ENCODE data around the gene RAB3IP.

RAB3IP gene

DNA sequence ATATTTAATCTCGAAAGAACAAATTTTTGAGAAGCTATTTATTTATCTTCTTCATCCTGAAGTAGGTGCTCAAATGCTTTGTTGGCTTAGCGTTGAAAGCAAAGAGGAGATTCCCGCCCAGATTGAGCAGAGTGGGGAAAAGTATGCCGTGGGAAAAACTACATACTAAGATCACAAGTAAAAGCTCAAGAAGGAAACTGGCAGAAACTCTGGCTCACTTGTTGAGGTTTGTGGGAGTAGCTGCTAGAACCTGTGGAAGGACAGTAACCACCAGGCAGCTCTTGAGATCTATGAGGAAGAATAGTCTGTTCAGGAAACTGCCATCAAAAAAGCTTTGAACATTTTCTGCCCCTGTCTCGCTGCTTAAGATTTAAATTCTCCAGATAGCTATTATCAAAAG is 90.2 kb downstream of the RAB3IP start:
- Histone ChIP-seq H3K9ac (ENCODE audit: low read depth, low read length, poor library complexity, severe bottlenecking) (no peak overlapping the region), H2AFZ (ENCODE audit: low read length) (no peak overlapping the region), H4K20me1 (ENCODE audit: insufficient read depth, low read length, poor library complexity, severe bottlenecking) (no peaks in the 10 kb centered on the region), H3K9me3 (ENCODE audit: insufficient read depth, low read depth, low read length) (no peaks in the 10 kb centered on the region), H3K9me2 (replicated peaks; ENCODE audit: low read depth, low read length) (no peaks in the 10 kb centered on the region), H3F3A (ENCODE audit: low read depth) (no peaks in the 10 kb centered on the region), H3K36me3 (ENCODE audit: insufficient read depth, low read length) (no peaks in the 10 kb centered on the region), H3K4me2 (ENCODE audit: low read depth, low read length, poor library complexity, severe bottlenecking) (no peak overlapping the region), H3K79me2 (ENCODE audit: insufficient read depth, low read length) (no peaks in the 10 kb centered on the region), H3K27me3 (ENCODE audit: insufficient read depth, low read length, poor library complexity, severe bottlenecking) (no peaks in the 10 kb centered on the region), H3K4me1 (ENCODE audit: insufficient read depth, low read length, poor library complexity, severe bottlenecking) (no peaks in the 10 kb centered on the region), H3K4me3 (ENCODE audit: low read length, poor library complexity, severe bottlenecking) (no peak overlapping the region)
- TF ChIP-seq EZH2phosphoT487 (IDR thresholded peaks at IDR 0.05; ENCODE audit: borderline replicate concordance), result no peak
- TF ChIP-seq, protein P1, sequence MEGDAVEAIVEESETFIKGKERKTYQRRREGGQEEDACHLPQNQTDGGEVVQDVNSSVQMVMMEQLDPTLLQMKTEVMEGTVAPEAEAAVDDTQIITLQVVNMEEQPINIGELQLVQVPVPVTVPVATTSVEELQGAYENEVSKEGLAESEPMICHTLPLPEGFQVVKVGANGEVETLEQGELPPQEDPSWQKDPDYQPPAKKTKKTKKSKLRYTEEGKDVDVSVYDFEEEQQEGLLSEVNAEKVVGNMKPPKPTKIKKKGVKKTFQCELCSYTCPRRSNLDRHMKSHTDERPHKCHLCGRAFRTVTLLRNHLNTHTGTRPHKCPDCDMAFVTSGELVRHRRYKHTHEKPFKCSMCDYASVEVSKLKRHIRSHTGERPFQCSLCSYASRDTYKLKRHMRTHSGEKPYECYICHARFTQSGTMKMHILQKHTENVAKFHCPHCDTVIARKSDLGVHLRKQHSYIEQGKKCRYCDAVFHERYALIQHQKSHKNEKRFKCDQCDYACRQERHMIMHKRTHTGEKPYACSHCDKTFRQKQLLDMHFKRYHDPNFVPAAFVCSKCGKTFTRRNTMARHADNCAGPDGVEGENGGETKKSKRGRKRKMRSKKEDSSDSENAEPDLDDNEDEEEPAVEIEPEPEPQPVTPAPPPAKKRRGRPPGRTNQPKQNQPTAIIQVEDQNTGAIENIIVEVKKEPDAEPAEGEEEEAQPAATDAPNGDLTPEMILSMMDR (conservative IDR thresholded peaks at IDR 0.05; ENCODE audit: low read length), result no peak

DNA sequence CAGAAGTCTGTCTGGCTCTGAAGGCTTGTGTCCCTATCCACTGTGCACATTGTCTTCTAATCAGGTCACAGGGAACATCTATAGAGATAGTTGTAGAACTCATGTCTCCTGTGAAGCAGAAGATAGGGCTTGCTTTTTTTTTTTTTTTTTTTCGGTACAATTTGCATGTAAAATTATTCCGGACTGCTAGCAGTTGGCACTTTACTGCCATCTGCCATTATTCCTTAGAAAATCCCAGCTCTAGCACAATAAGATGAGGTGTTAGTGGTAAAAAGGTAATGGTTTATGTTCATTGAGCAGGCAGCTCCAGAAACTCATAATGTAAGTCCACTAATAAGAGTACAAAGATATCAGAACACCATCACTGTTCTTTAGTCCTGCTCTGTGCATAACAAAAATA is 95.0 kb downstream of the RAB3IP start:
- Histone ChIP-seq H2AFZ (ENCODE audit: low read length) (no peak overlapping the region), H3K4me2 (ENCODE audit: low read depth, low read length, poor library complexity, severe bottlenecking) (no peak overlapping the region), H3K9me3 (ENCODE audit: insufficient read depth, low read depth, low read length) (no peaks in the 10 kb centered on the region), H3K27me3 (ENCODE audit: insufficient read depth, low read length, poor library complexity, severe bottlenecking) (no peaks in the 10 kb centered on the region), H3K79me2 (ENCODE audit: insufficient read depth, low read length) (no peaks in the 10 kb centered on the region), H3K36me3 (ENCODE audit: insufficient read depth, low read length) (no peaks in the 10 kb centered on the region), H3K4me3 (ENCODE audit: low read length, poor library complexity, severe bottlenecking) (no peak overlapping the region), H3F3A (ENCODE audit: low read depth) (no peaks in the 10 kb centered on the region), H3K4me1 (ENCODE audit: insufficient read depth, low read length, poor library complexity, severe bottlenecking) (no peaks in the 10 kb centered on the region), H4K20me1 (ENCODE audit: insufficient read depth, low read length, poor library complexity, severe bottlenecking) (no peaks in the 10 kb centered on the region), H3K9me2 (replicated peaks; ENCODE audit: low read depth, low read length) (no peaks in the 10 kb centered on the region), H3K9ac (ENCODE audit: low read depth, low read length, poor library complexity, severe bottlenecking) (no peak overlapping the region)
- TF ChIP-seq, protein P1 (conservative IDR thresholded peaks at IDR 0.05; ENCODE audit: low read length), result no peak
- TF ChIP-seq EZH2phosphoT487 (IDR thresholded peaks at IDR 0.05; ENCODE audit: borderline replicate concordance), result no peak

DNA sequence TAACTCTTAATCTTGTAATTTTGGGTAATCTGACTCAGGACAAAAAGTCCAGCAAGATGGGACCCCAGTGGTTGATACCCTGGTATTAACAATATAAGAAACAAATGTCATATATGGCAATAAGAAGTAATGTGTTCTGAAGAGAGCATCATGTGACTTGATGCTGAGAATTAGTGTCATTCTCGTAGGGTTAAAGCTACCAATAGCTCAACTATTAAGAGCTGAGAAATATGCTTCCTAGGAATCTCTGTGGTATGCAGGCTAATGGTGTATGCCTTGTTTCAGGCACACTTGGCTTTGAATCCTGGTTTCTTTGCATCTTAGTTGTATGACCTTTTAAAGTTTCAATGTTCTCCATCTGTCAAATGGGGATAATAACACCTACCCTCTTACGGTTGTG is 95.5 kb downstream of the RAB3IP start:
- H3K36me3 ChIP-seq (ENCODE audit: insufficient read depth, low read length), result no peaks in the 10 kb centered on the region
- H2AFZ ChIP-seq (ENCODE audit: low read length), result no peak overlapping the region
- H3K27me3 ChIP-seq (ENCODE audit: insufficient read depth, low read length, poor library complexity, severe bottlenecking), result no peaks in the 10 kb centered on the region
- no peak overlapping the region for H3K4me2 ChIP-seq (ENCODE audit: low read depth, low read length, poor library complexity, severe bottlenecking)
- H3K9ac ChIP-seq (ENCODE audit: low read depth, low read length, poor library complexity, severe bottlenecking), result no peak overlapping the region
- no peaks in the 10 kb centered on the region for H3K79me2 ChIP-seq (ENCODE audit: insufficient read depth, low read length)
- TF ChIP-seq, protein P1 (conservative IDR thresholded peaks at IDR 0.05; ENCODE audit: low read length), result no peak
- no peak for TF ChIP-seq EZH2phosphoT487 (IDR thresholded peaks at IDR 0.05; ENCODE audit: borderline replicate concordance)
- no peaks in the 10 kb centered on the region for H3K4me1 ChIP-seq (ENCODE audit: insufficient read depth, low read length, poor library complexity, severe bottlenecking)
- H3K4me3 ChIP-seq (ENCODE audit: low read length, poor library complexity, severe bottlenecking), result no peak overlapping the region
- H3K9me3 ChIP-seq (ENCODE audit: insufficient read depth, low read depth, low read length), result no peaks in the 10 kb centered on the region
- no peaks in the 10 kb centered on the region for H4K20me1 ChIP-seq (ENCODE audit: insufficient read depth, low read length, poor library complexity, severe bottlenecking)
- H3F3A ChIP-seq (ENCODE audit: low read depth), result no peaks in the 10 kb centered on the region
- no peaks in the 10 kb centered on the region for H3K9me2 ChIP-seq (replicated peaks; ENCODE audit: low read depth, low read length)
